Fibroblast of villous mesenchyme (primary cell): ENCODE data around the gene OSBPL9. TPM values are rescaled to one million over a fixed set of nuclear protein-coding genes. Genes with fewer than 3 reads are reported as not detected.

Source experiments
- DNase-seq: peaks from one replicate; pipeline ENCODE4 v3.0.0-alpha.2; 2010; ENCODE audit warnings: low read depth
- H3K4me3 ChIP-seq: 2 replicates; pipeline ENCODE4 v1.5.1; 2011; ENCODE audit warnings: low read depth, mild to moderate bottlenecking, low read length
- total RNA-seq: library from RNA; depleted of rRNA; stranded (reverse); fragments of >200 nt; gene quantifications from 2 replicates; pipeline ENCODE4 v1.2.3, GENCODE V29; 2012
- TF ChIP-seq, protein P1 (sequence below): IDR thresholded peaks from 2 replicates; pipeline ENCODE4 v1.5.1; 2012; ENCODE audit warnings: low read depth, mild to moderate bottlenecking, low read length; ENCODE audit not compliant: insufficient read depth

Gene OSBPL9
- total RNA-seq, 1 donor: 103 TPM

DNA sequence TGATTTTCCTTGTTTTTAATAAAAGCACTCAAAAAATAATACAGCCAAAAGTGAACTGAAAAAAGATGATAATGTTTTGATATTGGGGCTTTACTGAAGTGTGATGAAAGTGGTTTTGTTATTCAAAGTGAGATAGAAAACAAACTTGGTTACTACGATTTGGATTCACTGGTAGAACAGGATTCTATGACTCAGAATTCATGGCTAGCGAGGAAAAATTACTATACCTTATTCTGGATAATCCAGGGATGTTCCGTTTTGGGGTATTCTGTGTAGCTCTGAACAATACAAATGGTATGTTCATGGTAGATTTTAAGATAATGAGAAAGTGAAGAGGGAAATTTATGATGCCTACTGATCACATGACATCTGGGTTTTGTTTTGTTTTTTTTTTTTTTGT is 144.0 kb downstream of the OSBPL9 start:
- no peak for DNase-seq
- no peak overlapping the region for H3K4me3 ChIP-seq
- TF ChIP-seq, protein P1, sequence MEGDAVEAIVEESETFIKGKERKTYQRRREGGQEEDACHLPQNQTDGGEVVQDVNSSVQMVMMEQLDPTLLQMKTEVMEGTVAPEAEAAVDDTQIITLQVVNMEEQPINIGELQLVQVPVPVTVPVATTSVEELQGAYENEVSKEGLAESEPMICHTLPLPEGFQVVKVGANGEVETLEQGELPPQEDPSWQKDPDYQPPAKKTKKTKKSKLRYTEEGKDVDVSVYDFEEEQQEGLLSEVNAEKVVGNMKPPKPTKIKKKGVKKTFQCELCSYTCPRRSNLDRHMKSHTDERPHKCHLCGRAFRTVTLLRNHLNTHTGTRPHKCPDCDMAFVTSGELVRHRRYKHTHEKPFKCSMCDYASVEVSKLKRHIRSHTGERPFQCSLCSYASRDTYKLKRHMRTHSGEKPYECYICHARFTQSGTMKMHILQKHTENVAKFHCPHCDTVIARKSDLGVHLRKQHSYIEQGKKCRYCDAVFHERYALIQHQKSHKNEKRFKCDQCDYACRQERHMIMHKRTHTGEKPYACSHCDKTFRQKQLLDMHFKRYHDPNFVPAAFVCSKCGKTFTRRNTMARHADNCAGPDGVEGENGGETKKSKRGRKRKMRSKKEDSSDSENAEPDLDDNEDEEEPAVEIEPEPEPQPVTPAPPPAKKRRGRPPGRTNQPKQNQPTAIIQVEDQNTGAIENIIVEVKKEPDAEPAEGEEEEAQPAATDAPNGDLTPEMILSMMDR: no peak

DNA sequence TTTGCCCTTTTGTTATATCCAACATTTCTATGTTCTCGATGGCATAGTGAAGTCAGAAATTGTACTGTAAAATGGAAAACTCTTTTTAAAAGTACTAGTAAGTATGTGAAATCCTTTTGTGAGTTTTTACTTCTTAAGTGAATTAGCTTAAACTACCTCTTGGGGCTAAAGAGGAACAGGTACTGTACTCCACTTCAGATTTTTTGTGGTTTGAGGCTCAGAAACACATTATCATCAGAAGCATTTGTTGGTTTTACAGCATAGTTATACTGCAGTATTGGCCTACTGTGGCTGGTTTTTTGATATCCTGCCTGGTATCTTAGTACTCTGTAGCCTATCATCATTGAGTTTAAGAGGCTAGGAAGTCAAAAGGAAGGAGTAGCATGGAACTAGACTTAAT is 144.5 kb downstream of the OSBPL9 start:
- H3K4me3 ChIP-seq: no peak overlapping the region
- TF ChIP-seq, protein P1: no peak
- DNase-seq: no peak

DNA sequence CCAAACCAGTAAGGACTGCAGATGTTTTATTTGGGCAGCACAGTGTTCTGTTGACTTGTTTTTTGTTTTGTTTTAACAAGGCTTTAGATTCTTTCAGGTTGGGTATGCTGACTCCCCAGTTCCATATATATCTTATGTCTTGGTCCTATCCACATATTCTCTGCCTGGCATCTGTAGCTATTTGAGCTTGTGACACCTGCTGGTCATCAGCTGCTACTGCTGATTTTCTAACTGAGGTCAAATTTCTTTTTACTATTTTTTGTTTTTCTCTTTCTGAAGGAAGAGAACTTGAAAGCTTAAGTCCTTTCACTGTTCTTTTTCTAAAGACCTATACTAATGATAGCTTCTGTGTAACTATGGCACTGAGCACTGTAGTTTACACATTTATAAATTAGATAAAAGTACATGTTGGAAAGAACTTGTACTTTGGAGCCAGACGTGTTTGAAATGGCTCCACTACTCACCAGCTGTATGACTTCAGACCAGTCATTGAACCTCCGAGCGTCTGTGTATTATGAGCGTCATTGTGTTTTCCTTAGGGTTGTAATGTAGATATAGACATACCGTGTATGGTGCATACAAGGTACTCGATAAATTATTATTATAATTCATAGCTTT is 152.2 kb downstream of the OSBPL9 start:
- peak; percentile 75 for DNase-seq
- TF ChIP-seq, protein P1: peak; percentile 82

DNA sequence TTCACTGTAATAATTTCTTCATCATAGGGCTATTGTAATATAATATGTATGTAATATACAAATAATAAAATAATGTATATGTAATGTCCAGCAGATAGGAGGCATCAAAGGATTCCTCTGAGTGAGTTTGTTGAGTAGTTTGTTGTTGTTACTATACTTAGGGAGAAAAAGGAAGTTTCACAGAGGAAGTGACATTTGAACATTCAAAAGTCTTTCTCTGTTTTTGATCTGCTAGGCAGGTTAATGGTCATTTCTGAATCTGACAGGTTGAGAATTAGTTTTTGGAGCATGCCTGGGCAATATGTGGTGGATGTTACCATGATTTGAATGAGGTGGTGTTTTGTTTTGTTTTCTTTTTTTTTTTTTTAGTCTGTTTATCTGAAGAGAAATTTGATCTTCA is 159.5 kb downstream of the OSBPL9 start:
- TF ChIP-seq, protein P1: no peak
- no peak overlapping the region for H3K4me3 ChIP-seq
- no peak for DNase-seq

More for the DNA sequence above, 152.2 kb downstream of the OSBPL9 start:
- H3K4me3 ChIP-seq: no peak overlapping the region

DNA sequence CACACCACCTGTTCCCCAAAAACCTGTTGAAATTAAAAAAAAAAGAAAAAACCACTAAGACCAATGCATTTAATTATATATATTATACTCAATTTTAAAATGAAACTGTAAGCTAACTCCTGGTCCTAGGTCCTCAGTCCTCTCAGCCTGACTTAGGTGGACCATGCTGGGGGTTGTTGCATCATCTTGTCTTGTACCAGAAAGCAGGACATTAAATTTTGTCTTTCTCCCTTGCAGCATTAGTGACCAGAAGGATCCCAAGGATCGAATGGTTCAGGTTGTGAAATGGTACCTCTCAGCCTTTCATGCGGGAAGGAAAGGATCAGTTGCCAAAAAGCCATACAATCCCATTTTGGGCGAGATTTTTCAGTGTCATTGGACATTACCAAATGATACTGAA is 164.0 kb downstream of the OSBPL9 start:
- no peak for DNase-seq
- no peak overlapping the region for H3K4me3 ChIP-seq
- TF ChIP-seq, protein P1: no peak

DNA sequence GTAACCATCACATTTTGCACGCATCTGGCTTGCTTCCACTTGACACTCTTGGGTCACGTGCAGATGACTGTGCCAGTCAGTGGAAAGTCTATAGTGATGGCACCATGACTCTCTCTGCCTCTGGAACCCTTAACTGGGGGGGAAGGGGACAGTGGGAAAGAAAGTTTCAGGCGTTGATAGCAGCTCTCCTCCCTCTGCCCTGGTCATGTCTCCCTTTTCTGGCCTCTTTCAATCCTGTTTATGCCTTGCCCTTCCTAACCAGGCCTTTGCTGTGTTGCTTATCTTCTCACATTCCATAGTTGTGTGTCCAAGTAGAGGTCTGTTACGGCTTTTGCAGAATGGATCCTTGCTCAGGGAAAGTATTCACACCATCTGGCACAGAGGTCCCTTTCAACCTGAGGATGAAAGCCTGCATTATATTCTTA is 168.1 kb downstream of the OSBPL9 start:
- TF ChIP-seq, protein P1: no peak
- H3K4me3 ChIP-seq: no peak overlapping the region
- DNase-seq: peak; percentile 58

DNA sequence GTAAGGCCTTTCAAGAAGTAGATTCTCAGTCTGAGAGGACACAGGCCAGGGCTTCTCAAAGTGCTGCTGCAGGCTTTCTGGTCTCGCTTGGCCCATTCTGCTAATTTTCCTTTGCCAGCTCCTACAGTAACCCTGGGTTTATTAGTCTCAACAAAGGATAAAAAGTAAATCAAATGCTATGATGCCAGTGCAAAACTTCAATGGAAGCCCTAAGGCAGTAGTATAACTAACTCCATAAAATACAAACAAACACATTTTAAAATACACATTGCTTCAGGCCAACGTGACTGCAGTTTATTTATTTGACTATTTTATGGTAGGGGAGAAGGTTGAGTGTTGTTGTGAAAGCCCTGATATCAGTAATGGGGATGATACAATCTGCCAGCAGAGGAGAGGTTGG is 172.0 kb downstream of the OSBPL9 start:
- no peak overlapping the region for H3K4me3 ChIP-seq
- DNase-seq: no peak
- TF ChIP-seq, protein P1: no peak
